DLD1 (cell line): ENCODE measurements around the gene PRKN.

Experiments used
- in situ Hi-C: cut with HindIII; loops from 2 replicates; pipeline ENCODE4 v1.10.0; 2017; ENCODE audit warnings: low sequenced_read_pairs

The PRKN gene

DNA sequence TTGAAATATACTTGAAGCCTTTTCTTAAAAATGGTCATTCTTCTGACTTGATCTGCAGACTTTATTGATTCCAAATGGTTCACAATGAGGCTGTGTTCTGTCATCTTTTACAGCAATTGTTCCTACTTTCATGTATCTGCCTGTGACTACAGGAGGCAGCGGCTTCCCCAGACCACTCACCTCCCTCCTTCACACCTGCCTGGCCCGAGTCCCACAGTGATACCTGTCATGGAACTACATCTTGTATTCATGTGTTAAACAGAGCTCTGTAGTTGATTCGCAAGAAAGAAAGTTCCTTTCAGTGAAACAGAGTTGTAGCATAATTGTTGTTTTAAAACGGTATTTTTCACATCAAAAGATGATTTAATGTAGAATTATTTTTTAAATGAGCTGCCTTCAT lies 780.2 kb downstream of the PRKN start:
- in situ Hi-C loops: no loop called here

DNA sequence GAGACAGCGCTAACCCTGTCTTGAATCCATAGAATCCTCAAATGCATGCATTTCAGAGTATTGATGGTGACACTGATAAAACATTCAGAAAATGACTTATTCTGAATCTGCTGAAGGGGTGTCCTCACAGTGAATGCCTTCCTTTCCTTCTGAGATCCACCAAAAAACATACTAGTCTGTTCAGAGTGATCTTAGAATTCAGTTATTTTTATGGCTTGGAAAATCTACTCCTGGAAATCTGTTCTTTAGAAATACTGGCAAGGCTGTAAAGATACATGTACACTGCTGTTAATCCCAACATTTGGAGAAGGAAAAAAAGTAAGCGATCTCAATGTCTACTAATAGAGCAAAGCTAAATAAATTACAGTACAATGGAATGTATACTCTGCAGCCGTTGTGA lies 781.1 kb downstream of the PRKN start:
- in situ Hi-C loops: no loop called here

DNA sequence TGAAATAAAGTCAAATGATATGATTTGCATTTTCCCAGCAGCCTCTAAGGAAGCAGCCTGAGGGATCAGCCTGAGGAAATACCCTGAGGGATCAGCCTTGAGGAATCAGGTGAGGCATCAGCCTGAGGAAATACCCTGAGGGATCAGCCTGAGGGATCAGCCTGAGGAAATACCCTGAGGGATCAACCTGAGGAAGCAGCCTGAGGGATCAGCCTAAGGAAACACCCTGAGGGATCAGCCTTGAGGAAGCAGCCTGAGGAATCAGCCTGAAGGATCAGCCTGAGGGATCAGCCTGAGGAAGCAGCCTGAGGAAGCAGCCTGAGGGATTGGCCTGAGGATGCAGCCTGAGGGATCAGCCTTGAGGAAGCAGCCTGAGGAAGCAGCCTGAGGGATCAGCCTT lies 784.0 kb downstream of the PRKN start:
- in situ Hi-C loops: no loop called here

DNA sequence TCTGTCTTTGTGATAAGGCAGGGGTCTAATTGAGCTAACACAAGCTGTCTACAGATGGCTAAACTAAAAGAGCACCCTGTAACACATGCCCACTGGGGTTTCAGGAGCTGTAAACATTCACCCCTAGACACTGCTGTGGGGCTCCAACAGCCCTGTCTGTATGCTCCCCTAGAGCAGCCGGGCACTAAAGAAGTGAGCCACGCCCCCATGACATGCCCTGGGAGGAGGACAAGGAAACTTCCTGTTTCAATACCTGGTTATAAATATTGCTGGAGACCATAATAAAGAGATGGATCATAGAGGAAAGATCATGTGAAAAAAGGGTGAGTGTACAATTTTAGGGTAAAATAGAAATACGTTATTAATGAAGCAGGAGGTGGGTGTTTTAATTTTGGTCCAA lies 786.0 kb downstream of the PRKN start:
- in situ Hi-C loops: no loop called here

DNA sequence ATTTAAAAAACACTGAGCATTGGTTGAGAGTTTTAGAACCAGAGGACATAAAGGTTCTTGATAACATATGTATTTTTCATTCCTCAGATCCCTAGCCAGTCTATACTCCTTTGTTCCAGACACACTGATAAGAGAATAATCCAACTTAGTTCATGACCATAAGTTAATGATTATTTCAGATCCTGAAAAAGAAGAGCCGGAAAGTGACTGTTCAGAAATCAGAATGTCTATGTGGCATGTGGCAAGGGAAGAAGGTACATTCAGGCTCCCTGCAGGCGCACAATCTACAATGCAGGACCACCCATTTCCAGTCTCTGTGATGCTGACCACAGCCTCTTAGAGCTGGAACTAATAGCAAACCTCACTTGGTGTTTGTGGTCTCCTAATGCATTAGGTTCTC lies 787.0 kb downstream of the PRKN start:
- in situ Hi-C loops: no loop called here

DNA sequence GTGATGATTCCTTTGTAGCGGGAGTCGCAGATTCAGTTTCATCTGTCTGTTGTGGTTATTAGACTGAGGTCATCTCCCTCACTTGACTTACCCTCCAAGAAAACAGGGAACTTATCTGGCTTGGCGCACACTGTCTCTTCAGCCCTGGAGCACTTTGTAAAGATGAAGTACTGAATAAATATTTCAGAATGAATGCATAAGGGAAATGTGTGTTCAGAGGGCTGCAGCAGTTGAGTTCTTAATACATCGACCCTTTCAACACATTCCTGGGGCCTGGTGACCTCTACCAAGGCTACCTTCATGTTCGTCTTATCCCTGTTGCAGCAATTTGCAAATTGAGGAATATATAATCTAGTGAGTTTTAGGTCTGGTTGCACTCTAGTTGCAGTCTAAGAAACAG lies 801.2 kb downstream of the PRKN start:
- in situ Hi-C loops: no loop called here

DNA sequence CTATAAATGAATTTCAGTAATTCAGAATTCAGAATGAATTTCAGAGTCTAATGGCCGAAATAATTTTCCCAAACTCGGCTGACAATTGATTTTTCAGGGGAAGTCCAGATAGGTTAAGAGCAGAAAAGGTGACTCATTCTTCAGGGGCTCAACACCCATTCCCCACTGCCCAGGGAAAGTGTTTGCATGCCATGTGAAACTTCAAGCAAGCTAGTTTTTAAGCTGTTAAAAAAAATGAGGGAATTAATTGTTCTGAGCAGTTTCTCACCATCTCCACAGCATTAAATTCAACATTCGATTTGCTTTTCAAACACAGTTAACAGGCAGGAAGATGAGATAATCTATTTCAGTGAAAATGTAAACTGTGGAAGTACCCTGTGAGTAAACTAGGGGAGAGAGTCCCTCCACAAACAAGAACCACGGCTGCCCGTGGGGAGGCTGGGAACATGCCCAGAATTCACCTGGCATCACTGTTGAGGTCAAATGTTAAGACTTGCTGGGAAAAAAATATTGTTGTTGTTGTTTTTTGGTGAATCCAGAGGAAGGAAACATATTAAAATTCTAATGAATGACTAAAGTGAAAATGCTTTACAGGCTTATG lies 803.0 kb downstream of the PRKN start:
- in situ Hi-C loops: no loop called here

DNA sequence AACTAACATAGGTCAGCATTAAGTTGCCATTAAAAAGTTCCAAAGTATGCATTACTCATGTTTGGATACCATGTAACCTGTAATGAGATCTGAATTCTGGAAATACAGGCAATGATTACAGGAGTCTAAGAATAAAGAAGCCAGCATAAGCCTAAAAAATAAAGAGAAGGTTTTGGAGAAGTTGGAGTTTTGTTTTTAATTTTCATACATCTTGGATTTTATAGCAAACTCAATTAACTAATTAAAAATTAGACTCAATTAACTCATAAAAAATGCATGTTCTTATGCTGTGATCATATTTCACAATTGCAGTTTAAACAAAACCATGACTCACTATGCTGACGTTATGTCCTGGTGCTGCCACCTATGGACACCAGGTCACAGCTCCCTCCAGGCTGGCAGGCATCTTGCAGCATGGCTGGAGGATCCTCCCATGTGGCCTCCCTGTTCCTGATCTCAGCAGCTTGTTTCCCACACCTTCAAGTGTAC lies 804.9 kb downstream of the PRKN start:
- in situ Hi-C loops: no loop called here

DNA sequence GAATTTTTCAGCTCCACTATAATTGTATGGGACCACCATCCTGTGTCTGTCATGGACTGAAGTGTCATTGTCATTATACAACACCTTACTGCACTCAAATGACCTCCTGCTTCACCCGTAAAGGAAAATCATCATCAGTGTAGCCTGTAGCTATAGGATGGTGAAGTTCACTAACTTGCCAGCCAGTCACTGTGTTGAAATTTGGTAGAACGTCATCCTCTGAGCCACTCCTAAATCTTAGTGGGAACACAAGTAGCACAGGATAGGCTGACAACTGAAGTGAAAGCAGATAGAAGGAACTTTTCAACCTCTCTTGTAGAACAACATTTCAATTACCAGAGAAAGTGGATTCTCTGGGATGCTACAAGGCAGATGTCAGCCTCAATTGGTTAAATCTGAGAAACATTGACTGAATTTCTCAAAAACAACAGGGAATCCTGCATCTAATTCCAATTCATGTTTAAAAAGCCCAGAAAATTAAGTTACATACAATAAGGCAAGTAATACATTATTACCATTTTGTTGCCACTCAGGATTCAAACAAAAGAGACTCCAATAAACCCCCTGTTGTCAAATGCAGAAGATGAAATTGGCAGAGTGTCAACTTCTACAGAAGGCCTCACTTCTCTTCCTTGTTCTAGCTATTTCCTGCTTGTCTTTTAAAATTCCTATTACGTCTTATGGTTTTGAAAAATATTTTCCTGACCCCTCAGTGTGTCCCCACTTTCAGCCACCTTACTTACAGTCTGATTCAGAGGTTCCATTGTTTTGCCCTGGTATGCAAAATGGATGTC lies 805.8 kb downstream of the PRKN start:
- in situ Hi-C loops: no loop called here

DNA sequence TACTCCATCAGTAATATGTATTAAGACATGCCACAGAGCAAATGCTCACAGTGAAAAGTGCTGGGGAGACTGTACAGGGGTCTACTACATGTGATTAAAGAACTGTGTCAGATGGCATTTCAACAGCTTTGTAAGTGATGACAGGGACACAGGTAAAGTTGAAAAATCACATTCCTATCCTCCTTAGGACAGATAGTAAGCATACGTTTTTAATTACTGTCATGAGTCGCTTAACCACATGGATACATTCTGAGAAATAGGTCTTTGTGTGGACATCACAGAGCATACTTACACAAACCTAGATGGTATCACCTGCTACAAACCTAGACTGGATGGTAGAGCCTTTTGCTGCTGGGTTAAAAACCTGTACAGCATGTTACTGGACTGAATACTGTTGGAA lies 807.9 kb downstream of the PRKN start:
- in situ Hi-C loops: no loop called here

DNA sequence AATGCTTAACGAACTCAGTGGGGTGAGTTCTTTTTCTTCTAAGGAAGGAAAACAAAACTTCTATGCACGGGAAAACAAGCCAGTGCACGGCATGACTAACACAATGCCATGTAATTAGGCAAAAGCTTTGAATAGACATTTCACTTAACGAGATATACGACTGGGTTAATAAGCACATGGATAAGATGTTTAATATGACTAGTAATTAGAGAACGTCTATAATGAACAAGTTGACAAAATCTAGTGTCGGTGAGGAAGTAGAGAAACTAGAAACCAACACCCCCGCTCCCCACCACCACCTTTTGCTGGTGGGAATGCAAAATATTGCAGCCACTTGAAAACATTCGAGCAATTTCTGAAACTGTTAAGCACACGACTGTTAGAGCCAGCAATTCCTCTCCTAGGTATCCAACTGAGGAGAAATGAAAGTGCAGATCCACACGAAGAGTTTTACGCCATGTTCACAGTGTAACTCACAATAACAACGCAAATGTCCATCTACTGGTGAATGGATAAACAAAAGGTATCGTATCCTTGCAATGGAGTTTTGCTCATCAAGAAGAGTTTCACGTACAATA lies 808.8 kb downstream of the PRKN start:
- in situ Hi-C loops: no loop called here

DNA sequence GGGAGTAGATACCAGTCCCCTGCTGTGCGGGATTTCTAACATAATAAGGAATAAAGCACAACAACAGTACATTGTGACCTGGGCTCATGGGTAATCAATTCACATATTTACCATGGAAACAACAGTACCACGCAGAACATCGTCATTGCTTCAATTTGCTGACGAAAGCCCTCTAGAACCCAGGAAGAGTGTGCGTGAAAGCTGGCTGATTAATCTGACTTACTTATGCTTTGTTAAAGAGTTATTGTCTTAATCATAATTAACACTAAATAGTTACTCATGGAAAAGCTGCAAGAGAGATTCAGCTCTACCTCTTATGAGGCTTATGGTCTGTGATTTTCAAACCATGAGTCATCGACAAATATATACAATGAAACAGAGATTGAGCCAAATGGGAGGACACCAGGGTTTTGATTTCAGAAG lies 809.4 kb downstream of the PRKN start:
- in situ Hi-C loops: no loop called here

DNA sequence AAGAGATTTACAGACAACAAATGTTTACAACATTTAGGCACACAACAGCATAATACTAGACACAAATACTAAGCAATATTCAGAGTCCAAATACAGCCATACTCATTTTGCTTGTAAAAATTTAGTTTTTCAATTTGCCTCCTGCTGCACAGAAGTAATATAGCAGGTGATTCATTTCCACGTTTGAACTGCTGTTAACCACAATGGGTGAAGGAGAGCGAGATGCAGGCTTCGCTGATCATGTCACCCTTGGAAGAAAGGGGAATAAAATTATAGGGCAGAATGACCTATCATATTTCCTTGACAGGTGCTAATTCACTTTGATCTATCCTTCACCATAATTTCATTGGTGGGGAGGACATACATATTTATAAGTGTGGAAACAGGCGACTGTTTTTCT lies 809.9 kb downstream of the PRKN start:
- in situ Hi-C loops: no loop called here

DNA sequence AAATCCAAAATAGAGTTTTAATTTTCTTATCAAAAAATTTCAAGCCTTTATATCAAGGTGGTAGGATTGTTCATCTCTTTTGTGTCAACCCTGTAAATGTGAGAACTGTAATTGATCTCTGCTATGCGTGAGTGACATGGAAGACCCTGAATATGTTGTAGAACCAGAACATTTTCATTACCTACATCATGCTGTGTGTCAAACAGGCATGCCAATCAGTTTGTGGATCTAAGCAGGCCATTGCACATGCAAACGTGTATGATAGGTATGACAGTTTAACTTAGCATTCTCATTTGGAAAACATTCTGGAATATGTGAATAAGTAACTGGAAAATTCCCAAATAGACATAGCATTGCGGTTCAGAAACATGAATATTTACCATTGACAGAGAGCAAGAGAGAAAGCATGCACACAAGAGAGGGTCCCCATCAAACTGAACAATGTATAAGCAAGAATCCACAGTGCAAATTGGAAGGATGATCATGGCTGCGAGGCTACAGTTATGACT lies 812.1 kb downstream of the PRKN start:
- in situ Hi-C loops: no loop called here

DNA sequence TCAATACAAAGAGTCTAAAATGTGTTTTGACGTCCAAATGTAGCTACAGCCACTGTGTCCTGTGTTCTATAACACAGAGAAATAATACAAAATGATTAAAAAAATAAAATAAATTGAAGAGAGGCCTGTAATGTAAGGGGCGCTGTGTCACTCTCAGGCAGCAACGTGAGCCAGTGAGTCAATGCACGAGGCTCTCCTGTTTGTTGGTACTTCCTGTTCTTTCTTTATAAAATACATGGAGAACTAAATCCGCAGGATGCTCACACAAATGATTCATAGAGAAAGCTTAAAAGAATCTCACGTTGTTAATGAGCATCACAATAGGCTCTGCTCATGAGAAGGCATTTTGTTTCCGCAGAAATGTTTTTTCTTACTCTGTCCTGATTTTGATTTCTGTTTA lies 818.7 kb downstream of the PRKN start:
- in situ Hi-C loops: no loop called here

DNA sequence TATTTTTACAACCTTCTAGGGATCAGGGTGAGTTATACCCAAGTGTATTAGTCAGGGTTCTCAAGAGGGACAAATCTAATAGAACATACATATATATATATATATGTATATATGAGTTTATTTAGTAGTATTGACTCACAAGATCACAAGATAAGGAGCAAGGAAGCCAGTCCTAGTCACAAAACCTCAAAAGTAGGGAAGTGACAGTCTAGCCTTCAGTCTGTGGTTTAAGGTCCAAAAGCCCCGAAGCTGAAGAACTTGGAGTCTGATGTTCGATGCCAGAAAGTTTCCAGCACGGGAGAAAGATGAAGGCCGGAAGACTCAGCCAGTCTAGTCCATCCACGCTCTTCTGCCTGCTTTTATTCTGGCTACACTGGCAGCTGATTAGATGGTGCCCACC lies 821.0 kb downstream of the PRKN start:
- in situ Hi-C loops: no loop called here

DNA sequence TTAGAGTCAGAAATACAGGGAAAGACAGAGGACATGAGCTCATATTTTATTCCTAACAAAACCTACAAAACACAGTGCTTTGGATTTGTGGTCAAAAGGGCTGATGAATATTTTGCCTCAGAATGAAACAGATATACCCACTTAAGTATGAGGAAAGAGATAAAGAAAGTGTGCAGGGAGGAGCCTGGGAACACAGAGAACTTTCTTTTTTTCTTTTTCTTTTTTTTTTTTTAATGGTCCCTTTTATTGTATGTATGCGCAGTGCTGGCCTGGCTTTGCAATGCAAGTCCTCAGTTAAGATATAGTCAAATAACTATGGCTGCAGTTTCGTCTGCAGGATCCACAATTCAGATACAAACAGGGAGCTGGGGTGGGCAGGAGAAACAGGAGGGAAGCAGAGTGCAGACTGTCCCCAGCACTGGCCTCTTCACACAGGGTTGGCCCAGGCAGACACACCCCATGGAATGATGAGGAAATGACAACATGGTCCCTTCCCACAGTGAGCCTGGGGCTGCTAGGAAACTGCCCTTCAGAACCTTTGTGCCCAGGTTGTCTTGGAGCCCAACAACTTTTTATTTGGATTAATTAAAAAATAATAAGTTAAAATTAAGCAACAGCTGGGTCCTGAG lies 823.9 kb downstream of the PRKN start:
- in situ Hi-C loops: no loop called here

DNA sequence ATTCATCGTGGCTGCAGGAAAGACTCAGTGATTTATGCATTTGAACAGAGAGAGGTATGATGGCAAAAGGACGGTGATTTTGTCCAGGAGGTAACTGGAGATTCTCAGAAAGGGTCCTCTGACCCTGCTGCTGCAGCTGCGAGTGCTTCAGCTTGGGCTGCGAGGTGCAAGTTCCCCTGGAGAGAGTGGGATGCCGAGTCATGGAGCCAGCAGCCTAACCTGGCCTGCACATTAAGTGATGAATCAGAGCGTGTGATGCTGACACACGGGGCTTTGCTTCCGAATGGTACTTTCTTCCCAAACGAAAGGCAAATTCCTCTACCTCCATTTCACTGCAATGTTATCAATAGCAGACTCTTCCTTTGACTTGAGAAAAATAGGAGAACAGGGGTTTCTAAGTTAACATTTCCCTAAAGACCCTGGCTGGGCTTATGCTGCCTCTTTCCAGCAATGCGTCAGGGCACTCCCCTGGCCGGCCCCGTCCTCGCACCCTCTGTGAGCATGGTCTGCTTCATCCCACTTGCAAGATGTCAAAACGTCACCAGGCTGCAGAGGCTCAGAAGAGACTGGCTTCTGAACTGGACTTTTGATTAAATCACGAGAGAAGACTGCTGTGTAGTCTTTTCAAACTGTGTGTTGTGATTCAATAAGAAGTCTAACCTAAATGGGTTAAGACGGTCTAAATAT lies 825.7 kb downstream of the PRKN start:
- in situ Hi-C loops: no loop called here

DNA sequence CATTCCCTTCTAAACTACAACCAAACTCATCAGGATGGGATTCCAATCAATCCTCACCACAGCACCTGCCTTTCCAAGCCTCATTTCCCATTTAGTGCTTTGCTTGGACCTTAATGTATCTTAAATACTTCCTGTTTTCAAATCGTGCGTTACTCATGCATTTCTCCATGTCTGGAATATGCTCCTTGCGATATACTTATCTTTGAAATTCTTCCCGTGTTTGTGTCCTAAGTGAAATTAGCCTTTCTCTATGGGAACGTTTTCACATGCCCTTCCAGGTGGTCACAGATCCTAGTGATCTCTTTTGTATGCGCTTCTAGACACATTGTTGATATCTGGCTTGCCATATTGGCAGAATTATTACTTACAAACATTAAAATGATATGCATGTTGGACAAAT lies 833.1 kb downstream of the PRKN start:
- in situ Hi-C loops: no loop called here

DNA sequence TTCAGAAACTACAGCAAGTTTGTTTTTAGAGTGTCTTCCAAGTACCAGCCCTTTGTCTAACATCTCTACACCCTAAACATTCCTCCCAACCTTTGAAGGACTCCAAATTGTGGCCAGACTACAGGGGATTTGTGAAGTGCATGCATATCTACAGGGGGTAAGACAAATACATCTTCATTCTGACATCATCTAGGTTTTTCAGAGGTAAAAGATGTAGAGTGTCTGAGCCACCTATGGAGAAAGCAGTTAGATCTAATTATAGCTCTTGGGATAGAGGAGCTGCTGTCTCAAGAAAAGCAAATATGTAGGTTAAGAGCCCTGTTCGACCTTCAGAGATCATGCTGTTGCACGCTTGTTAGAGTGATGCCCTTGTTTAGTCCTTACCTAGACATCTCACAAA lies 836.0 kb downstream of the PRKN start:
- in situ Hi-C loops: no loop called here

DNA sequence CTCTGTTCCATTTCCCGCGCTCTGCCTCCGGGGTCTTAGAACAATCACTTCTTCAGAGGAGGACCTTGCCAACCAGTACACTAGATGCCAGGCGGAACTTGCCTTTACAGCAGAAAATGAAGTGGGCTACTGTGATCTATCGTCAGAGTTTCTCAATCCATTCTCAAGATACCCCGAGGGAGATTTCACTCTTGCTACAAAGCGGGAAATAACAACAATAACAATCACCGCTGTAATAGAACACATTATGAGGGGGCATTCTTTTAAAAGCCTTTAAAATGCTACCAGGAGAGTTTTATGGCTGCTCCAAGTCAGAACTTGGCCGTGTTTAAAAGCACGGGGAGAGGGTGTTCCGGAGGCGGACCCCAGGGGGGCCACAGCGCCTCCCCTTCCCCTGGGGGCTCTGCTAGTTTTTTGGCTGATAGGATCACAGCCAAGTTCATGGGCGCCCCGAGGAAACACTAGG lies 836.7 kb downstream of the PRKN start:
- in situ Hi-C loops: no loop called here
